ENCODE results near the gene MGMT. TPM values are rescaled to one million over a fixed set of nuclear protein-coding genes. Genes with fewer than 3 reads are reported as not detected.

Gene MGMT
- 10 to 100 TPM; 34.1 to 57.8 (median 46.7) TPM for total RNA-seq

DNA sequence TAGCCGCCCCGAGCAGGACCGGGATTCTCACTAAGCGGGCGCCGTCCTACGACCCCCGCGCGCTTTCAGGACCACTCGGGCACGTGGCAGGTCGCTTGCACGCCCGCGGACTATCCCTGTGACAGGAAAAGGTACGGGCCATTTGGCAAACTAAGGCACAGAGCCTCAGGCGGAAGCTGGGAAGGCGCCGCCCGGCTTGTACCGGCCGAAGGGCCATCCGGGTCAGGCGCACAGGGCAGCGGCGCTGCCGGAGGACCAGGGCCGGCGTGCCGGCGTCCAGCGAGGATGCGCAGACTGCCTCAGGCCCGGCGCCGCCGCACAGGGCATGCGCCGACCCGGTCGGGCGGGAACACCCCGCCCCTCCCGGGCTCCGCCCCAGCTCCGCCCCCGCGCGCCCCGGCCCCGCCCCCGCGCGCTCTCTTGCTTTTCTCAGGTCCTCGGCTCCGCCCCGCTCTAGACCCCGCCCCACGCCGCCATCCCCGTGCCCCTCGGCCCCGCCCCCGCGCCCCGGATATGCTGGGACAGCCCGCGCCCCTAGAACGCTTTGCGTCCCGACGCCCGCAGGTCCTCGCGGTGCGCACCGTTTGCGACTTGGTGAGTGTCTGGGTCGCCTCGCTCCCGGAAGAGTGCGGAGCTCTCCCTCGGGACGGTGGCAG, at the start of gene MGMT:
Gene MGMT, plus strand, starts transcription at position 539 of the 656 bp plus-strand sequence.
- H3K27me3 ChIP-seq = no peaks in the 10 kb centered on the region
- peak; percentile 93 to 96 for DNase-seq (ENCODE audit: low spot score in 2 of 2)
- intact Hi-C loops (cut with DNase I; ENCODE audit: low total_unique reads) = no loop called here
- peak within 1 kb of the TSS; percentile 77 to 83 (median 80) for H3K4me3 ChIP-seq
- H3K4me1 ChIP-seq = no peaks in the 10 kb centered on the region
- no peaks in the 10 kb centered on the region for H3K36me3 ChIP-seq
- TF ChIP-seq POLR2AphosphoS5 (IDR thresholded peaks at IDR 0.05) (peak in 2 of 3 donors; percentile 32 to 44), POLR2A (IDR thresholded peaks at IDR 0.05) (no peak)
- TF ChIP-seq, protein P1, sequence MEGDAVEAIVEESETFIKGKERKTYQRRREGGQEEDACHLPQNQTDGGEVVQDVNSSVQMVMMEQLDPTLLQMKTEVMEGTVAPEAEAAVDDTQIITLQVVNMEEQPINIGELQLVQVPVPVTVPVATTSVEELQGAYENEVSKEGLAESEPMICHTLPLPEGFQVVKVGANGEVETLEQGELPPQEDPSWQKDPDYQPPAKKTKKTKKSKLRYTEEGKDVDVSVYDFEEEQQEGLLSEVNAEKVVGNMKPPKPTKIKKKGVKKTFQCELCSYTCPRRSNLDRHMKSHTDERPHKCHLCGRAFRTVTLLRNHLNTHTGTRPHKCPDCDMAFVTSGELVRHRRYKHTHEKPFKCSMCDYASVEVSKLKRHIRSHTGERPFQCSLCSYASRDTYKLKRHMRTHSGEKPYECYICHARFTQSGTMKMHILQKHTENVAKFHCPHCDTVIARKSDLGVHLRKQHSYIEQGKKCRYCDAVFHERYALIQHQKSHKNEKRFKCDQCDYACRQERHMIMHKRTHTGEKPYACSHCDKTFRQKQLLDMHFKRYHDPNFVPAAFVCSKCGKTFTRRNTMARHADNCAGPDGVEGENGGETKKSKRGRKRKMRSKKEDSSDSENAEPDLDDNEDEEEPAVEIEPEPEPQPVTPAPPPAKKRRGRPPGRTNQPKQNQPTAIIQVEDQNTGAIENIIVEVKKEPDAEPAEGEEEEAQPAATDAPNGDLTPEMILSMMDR (IDR thresholded peaks at IDR 0.05) = no peak
- H3K9me3 ChIP-seq = no peaks in the 10 kb centered on the region
- peak within 1 kb of the TSS; percentile 69 to 83 for H3K27ac ChIP-seq

DNA sequence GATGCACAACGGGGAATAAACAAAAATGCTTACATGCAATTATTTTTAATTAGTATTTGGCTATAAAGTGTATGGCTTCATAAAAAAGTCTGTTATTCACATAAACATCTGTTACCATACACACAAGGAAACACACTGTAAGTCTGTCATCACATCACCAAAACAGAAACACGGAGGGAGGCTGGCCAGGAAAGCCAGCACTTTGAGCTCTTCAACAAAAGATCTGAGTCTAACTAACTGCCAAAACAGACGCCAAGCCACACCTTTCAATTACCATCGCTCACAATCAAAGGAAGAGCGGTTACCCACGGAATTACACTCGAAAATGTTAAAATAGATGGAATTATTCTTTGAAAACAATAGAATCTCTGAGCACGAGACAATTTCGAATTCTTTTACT, 49.2 kb upstream of the MGMT start:
- Histone ChIP-seq H3K36me3 (no peaks in the 10 kb centered on the region), H3K4me3 (no peak overlapping the region), H3K4me1 (no peaks in the 10 kb centered on the region), H3K9me3 (no peaks in the 10 kb centered on the region), H3K27ac (no peak overlapping the region), H3K27me3 (peaks cover 0 to 6% of the 10 kb centered on the region in 2 donors)
- intact Hi-C loops (cut with DNase I; ENCODE audit: low total_unique reads) = no loop called here
- TF ChIP-seq POLR2A (IDR thresholded peaks at IDR 0.05) (no peak), POLR2AphosphoS5 (IDR thresholded peaks at IDR 0.05) (no peak)
- TF ChIP-seq, protein P1 (IDR thresholded peaks at IDR 0.05) = no peak
- DNase-seq (ENCODE audit: low spot score in 2 of 2) = no peak

DNA sequence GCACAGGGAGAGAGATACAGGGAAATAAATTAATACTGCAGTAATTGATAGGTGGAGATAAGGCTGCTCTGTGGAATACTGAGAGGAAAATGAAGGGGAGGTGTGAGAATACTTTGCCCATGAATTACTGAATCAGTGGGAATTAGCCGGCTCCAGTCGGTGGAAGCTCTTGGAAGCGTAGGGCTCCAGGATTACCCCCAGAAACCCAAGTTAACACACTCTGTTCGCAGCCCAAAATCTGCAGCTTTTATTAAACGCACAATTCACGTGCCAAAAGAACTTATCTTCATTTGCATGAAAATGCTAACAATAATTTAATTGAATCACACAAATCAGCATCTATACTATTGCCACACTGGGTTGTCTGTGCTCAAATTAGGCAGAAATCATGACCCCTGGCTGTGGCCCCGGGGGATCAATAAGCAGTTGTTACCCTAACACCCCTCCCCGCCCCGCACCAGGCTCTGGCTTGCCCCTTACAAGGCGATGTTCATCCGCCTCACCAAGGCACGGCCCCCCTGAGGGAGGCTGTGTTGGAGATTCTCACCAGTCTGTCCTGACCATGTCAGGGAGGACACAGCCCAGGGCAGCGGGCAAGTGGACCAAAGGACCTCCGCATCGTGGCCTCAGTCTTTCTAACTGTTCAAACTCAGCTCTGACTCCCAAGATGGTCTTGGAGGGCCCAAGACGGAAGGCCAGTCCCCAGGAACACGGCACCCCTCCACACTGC, 48.4 kb upstream of the MGMT start:
- TF ChIP-seq, protein P1 (IDR thresholded peaks at IDR 0.05) = no peak
- TF ChIP-seq POLR2AphosphoS5 (IDR thresholded peaks at IDR 0.05) (no peak), POLR2A (IDR thresholded peaks at IDR 0.05) (no peak)
- no peak for DNase-seq (ENCODE audit: low spot score in 2 of 2)
- Histone ChIP-seq H3K36me3 (no peaks in the 10 kb centered on the region), H3K4me1 (no peaks in the 10 kb centered on the region), H3K27me3 (peaks cover 0 to 6% of the 10 kb centered on the region in 2 donors), H3K27ac (no peak overlapping the region), H3K9me3 (no peaks in the 10 kb centered on the region), H3K4me3 (no peak overlapping the region)
- intact Hi-C loops (cut with DNase I; ENCODE audit: low total_unique reads) = no loop called here

- H3K36me3 ChIP-seq = no peaks in the 10 kb centered on the region
- intact Hi-C loops (cut with DNase I; ENCODE audit: low total_unique reads) = no loop called here
- DNase-seq (ENCODE audit: low spot score in 2 of 2) = no peak
- H3K4me1 ChIP-seq = no peaks in the 10 kb centered on the region
- no peaks in the 10 kb centered on the region for H3K9me3 ChIP-seq
- no peak overlapping the region for H3K27ac ChIP-seq
- H3K27me3 ChIP-seq = peaks cover 0 to 6% of the 10 kb centered on the region in 2 donors
- no peak overlapping the region for H3K4me3 ChIP-seq
- TF ChIP-seq POLR2AphosphoS5 (IDR thresholded peaks at IDR 0.05) = no peak
- TF ChIP-seq, protein P1 (IDR thresholded peaks at IDR 0.05) = no peak
- no peak for TF ChIP-seq POLR2A (IDR thresholded peaks at IDR 0.05)
Measured at GRCh38 chr10:129419397-129419796, 47.6 kb upstream of the MGMT start.

DNA sequence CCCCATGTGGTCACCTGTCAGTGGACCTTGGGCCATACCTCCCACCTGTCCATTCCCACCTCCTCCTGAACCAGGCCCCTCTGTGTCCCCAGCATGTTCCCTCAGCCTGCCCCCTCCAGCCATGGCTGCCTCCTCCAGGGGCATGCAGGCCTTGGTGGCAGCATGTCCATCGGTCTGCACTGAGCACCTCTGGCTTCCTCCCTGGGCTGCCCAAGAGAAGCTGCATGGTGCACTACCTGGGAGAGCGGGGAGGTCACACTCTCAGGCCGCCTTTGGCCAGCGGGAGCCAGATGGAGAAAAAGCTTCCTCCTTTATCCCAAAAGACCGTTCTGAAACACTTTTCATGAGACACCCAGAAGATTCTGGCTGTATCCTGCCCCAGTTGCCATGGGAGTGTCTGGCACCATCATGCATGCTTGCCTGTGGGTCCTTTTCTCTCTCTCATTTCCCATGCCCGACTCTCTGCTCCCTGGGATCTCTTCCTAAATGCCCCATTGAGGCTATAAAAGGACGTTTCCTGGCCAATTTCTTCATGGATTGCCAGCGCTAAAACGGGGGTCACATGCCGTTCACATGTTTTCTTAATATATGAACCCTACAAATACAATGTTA, 45.5 kb upstream of the MGMT start:
- TF ChIP-seq POLR2AphosphoS5 (IDR thresholded peaks at IDR 0.05) = no peak
- TF ChIP-seq, protein P1 (IDR thresholded peaks at IDR 0.05) = no peak
- TF ChIP-seq POLR2A (IDR thresholded peaks at IDR 0.05) = no peak
- intact Hi-C loops (cut with DNase I; ENCODE audit: low total_unique reads) = no loop called here
- Histone ChIP-seq H3K4me1 (no peaks in the 10 kb centered on the region), H3K27ac (no peak overlapping the region), H3K36me3 (no peaks in the 10 kb centered on the region), H3K9me3 (no peaks in the 10 kb centered on the region), H3K4me3 (no peak overlapping the region), H3K27me3 (peaks cover 0 to 4% of the 10 kb centered on the region in 2 donors)
- DNase-seq (ENCODE audit: low spot score in 2 of 2) = no peak
